Measurements from ENCODE around the gene MACROD2.
"Not testable (repeated sequence)": the region's sequence is repeated elsewhere in the genome, so short reads cannot be mapped to it uniquely, and the experiment has no call there.

Gene MACROD2

DNA sequence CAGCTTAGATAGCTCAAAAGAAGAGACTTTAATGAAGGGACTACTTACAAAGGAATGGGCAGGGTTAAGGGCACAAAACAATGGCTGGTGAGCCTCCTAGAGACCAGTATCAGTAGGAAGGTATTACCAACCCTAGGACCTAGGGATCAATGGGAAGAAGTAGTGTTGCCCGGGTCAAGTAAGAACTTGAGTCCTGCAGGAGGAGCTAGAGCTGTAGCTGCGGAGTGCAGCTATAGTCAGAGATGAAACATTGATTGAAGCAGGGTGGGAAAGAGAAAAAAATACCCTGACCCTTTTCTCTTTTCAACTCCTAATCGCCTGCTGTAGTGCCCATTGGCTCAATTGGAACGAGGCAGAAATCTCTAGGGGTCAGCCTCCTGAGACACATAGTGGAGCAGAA, 198.1 kb downstream of the MACROD2 start:
- no peak for DNase-seq (ENCODE audit: low read depth)

DNA sequence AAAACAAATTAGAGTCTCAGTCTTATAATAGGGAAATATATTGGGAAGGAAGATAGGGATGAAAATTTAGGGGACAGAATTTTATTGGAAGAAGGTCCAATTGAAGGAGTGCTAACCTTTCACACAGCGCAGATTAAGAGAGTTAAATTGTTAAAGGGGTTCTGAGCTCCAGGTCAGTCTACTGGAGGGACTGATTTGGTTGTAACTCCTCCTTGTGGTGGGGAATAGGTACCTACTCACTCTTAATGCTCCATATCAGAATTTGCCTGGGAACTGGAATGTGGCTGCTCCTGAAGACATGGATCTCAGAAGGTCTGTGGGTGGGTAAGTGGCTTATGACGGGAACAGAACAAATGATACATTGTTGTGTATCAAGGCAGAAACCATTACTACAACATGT, 198.6 kb downstream of the MACROD2 start:
- DNase-seq (ENCODE audit: low read depth) = no peak

DNA sequence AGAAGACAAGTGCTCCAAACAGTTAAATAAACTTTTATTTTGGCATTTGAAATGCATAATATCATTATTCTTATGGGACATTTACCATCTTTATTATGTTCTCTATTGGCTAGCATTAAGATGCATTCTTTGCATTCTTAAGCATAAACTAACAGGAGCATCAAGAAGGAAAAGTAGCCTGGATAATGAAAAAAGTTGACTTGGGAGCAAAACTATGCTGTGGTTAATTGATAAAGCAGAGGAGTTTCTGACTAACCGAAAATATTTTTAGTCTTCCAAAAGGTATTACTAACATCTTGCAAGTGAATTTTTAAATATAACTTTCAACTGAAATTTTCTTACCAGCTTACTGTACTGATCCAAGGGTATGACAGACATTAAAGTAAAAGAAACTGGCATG, 201.8 kb downstream of the MACROD2 start:
- no peak for DNase-seq (ENCODE audit: low read depth)

DNA sequence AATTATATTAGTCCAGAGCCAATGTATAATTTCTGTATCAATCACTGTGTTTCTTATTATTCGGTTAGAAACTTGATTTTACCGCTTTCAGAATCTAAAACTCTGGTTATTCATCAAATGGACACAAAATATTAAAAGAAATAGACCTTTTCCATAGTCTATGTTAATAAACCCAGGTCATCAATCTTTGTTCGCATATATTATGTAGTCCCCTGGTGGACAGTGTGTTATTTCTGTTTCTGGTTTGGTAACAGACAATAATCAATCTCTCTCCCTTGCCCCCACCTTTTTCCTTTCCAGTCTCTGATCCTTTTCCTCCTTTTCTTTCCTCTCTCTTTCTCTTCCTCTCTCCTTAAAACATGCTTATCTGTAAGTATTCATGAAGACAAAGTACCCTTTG, 203.1 kb downstream of the MACROD2 start:
- no peak for DNase-seq (ENCODE audit: low read depth)

DNA sequence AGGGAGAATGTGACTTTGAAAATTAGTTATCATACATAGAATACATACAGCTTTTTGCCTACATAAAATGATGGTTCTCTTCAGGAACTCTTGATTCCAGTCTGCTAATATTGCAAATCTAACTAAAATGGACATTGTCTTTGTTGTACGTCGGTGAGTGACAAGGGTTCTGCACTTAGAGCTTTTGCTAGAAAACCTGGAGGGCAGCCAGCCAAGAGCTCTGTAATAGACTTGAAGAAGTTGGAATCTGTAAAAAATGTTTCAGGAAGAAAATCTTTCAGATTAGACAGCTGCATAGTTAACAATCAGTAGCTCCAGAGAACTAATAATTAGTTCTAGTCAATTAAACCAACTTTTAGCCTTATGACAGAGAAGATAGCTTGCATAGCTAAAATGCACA, 203.8 kb downstream of the MACROD2 start:
- no peak for DNase-seq (ENCODE audit: low read depth)

DNA sequence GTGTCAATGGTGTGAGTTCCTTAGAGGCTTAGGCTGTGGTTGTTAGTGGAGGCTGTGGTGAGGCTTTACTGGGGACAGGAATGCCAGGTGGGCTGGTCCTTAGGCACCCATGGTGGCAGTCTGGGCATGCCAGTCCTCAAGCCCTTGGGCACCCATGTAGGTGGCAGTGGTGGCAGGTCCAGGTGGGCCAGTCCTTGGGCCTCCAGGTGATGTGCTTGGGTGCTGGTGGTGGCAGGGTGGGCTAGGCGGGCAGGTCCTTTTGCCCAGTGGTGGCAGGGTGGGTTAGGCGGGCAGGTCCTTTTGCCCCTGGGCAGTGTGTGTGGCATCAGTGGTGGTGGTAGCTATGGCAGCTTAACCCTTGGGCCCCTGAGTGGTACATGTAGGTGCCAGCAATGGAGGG, 208.3 kb downstream of the MACROD2 start:
- no peak for DNase-seq (ENCODE audit: low read depth)

DNA sequence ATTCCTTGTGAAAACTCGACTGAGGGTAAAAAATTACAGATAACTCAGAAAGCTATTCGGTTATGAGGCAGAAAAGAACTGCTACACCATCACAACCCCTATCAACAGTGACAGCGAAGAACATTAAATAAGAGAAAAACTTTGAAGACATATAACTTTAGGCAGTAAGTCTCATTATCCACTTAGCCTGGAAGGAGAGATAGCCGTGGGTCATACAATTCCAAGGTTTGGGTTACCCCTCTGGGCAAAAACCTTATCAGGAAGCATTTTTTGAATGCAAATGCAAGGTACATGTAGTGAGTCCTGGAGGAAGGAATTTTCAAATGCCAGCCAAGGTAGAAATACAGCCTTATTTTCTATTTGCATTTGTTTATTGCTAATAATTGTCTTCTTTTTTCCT, 212.3 kb downstream of the MACROD2 start:
- no peak for DNase-seq (ENCODE audit: low read depth)

DNA sequence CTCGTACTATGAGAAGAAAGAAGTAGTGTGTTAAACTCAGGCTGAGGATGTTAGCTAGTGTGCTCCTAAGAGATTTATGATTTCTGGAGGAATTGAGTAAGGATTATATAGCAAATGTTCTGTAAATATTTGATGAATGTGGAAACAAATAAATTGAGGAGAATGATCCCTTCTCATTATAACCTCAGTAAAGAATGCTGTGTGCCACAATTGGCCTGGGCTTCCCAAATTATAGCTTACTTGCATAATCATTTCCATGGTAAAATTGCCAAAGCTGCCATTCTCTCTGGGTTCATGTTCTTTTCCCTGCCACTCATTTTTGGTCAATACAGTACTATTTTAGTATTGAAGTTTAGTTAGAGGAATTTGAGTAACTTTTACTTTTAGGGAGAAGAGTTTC, 213.6 kb downstream of the MACROD2 start:
- no peak for DNase-seq (ENCODE audit: low read depth)

DNA sequence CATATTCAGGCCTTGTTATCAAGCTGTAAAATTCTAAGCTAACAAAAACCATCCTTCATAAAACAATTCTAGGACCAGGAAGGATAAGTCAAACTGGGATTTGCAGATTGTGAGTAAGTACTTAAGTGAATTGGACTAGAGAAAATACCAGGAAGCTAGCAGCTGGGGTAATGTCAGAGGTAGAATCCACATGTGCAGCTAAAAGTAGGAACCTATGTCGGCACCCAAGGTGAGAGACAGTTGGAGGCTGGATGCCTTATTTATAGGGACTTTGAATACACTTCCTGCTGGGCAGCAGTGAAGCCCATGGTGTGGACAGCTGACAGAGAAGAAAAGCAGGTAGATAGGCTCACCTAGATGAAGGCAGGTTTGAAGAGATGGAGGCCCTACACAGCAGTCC, 214.8 kb downstream of the MACROD2 start:
- no peak for DNase-seq (ENCODE audit: low read depth)

DNA sequence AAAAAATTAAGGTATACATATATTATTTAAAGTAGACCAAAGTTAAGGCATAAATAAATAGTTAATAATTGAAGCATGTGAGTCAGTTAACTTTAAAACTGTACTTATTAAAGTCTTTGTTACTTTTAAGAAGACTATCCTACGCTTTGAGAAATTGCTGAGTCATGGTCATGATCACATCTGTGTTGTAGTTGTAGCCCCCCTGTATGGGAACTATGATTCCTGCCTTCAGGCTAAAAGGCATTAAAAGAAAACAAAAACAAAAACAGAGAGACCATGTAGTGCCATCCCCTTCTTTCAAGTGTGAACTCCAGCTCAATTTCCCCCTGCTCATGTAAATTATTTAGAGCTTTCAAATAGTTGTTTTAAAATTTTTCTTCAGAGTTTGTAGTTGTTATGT, 218.7 kb downstream of the MACROD2 start:
- DNase-seq (ENCODE audit: low read depth) = no peak

DNA sequence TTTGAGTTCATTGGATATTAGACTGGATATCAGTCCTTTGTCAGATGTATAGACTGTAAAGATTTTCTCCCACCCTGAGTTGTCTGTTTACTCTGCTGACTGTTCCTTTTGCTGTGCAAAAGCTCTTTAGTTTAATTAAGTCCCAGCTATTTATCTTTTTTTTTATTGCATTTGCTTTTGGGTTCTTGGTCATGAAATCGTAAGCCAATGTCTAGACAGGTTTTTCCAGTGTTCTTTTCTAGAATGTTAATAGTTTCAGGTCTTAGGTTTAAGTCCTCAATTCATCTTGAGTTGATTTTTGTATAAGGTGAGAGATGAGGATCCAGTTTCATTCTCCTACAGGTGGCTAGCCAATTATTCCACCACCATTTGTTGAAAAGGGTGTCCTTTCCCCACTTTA, 220.6 kb downstream of the MACROD2 start:
- not testable (repeated sequence) for DNase-seq (ENCODE audit: low read depth)

DNA sequence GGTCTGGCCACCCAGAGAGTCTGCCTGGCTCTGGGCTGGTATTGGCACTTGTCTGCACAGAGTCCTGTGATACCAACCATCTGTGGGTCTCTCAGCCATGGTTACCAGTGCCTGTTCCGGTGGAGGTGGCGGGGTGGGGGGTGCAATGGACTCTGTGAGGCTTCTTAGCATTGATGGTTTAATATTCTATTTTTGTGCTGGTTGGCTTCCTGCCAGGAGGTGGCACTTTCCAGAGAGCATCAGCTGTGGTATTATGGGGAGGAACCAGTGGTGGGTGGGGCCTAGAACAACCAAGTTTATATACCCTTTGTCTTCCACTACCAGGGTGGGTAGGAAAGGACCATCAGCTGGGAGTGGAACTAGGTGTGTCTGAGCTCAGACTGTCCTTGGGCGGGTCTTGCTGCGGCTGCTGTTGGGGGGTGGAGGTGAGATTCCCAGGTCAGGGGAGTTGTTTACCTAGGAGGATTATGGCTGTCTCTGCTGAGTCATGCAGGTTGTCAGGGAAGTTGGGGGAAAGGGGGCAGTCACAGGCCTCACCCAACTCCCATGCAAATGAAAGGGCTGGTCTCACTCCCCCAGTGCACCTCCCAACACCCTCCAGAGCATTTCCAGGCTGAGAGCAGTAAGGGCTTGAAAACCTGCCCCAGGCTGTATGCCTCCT, 224.6 kb downstream of the MACROD2 start:
- DNase-seq (ENCODE audit: low read depth) = no peak

DNA sequence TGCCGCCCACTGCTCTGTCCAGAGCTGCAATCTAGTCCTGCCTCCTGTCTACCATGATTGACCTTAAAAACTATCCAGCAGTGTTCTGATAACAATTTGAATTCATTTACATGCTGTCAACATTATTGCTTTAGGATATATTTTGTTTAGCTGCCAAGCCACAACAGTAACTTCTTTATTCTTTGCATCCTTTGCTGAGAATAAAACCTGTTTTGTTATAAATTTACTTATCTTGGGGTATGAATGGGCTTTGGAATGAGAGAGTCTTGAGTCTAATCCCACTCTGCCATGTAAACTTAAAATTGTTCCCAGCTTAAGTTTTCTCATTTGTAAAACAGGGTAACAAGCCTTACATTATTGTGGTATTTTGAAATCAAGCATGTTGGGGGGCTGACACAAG, 225.7 kb downstream of the MACROD2 start:
- DNase-seq (ENCODE audit: low read depth) = no peak

DNA sequence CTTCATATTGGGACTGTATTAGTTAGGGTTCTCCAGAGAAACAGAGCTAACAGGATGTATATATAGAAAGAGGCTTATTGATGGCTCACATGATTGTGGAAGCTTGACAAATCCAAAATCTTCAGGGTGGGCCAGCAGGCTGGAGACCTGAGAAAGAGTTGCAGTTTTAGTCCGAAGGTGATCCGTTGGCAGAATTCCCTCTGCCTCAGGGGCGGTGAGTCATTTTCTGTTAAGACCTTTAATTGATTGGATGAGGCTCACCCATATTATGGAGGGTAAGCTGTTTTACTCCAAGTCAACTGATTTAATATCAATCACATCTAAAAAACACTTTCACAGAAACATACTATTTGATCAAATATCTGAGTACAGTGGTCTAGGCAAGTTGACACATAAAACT, 228.5 kb downstream of the MACROD2 start:
- no peak for DNase-seq (ENCODE audit: low read depth)

DNA sequence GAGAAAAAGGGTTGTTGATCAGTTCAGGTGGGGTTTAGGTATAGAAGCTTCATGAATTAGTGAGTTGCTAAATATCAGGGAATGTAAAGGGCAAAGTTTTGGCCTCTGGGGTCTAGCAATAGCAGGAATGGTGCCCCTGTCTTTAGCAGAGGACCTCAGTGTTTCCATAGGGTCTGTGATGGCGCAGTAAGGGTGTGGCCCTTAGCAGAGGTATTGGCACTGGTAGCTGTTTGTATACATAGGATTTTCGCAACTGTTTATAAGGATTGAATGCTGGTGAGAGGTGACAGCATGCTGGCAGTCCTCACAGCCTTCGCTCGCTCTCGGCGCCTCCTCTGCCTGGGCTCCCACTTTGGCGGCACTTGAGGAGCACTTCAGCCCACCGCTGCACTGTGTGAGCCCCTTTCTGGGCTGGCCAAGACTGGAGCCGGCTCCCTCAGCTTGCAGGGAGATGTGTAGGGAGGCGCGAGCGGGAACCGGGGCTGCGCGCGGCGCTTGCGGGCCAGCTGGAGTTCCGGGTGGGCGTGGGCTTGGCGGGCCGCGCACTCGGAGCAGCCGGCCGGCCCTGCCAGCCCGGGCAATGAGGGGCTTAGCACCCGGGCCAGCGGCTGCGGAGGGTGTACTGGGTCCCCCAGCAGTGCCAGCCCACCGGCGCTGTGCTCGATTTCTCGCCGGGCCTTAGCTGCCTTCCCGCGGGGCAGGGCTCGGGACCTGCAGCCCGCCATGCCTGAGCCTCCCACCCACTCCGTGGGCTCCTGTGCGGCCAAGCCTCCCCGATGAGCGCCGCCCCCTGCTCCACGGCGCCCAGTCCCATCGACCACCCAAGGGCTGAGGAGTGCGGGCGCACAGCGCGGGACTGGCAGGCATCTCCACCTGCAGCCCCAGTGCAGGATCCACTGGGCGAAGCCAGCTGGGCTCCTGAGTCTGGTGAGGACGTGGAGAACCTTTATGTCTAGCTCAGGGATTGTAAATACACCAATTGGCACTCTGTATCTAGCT, 231.0 kb downstream of the MACROD2 start:
- not testable (repeated sequence) for DNase-seq (ENCODE audit: low read depth)

DNA sequence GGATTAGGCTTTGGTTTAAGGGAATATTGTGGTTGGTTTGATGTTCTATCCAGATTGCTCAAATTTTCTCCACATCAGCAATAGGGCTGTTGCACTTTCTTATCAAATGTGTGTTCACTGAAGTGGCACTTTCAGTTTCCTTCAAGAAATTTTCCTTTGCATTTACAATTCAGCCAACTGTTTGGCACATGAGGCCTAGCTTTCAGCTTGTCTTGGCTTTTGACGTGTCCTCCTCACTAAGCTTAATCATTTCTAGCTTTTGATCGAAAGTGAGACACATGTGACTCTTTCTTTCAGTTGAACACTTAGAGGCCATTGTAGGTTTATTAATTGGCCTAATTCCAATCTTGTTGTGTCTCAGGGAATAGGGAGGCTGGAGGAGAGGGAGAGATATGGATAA, 237.3 kb downstream of the MACROD2 start:
- DNase-seq (ENCODE audit: low read depth) = no peak

DNA sequence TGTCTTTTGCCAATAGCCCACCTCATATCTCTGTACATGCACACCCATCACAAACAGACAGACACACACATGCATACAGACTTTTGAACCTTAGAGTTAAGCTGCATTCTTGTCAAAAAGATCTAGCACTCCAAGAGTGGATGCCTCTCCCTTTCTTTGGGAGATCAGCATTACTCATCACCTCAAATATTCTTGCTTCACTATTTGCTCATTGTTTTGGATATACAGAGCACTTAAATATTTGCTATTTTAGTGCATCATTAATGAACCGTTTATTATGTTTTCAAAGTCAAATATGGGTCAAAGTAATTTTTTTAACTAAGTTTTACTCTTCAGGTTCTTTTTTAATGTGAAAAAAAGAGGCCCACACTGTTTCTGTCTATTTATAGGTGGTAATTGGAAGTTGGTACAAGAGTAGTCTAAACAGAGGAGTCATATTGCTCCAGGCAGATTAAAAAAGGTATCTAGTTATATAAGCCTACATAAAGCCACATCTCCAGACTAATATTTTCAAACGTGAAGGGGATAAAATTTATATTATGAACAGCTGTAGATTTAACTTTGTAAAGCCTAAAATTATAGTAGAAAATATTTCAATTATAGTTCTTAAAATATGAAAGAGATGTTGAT, 239.5 kb downstream of the MACROD2 start:
- DNase-seq (ENCODE audit: low read depth) = peak; percentile 25

DNA sequence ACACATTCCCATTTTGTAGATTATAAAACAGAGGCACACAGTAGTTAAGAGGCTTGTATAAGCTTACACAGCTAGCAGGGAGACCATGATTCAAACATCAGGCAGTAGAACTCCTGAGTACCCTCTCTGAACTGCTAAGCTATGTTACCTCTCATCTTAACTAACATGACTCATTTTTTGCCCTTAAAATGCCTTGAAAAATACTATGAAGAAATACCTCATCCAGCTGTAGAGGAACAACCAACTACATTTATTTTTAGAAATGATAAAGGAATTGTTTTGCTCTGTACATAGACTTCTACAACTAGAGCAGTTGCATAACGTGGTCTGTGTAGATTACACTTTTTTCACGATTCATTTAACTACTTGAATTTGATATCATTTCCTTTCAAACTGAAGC, 240.0 kb downstream of the MACROD2 start:
- DNase-seq (ENCODE audit: low read depth) = no peak

DNA sequence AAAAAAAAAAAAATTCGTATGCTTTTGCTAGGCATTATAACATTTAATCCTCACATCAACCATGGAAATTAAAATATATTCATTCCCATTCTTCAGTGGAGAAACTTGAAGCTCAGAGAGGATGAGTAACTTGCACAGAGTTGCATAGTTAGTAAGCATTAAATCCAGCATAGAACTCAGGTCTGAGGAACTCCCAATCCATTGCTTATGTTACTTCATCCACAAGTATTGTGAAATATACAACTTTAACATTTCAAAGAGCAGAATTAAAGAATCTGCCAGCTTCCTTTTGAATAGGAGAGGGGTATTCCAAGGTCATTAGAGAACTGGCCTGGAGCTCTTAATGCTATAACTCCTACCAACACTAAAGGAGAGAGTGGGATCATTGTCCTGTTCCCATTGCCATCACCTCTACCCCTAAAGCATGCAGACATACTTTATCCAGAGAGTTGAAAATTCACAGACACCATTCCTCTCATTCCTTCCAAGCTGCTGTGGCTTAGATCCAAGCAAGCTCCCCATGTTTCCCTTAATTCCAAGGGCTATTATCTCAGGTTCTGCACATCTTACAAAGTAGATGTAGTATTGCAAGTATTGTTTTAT, 250.2 kb downstream of the MACROD2 start:
- DNase-seq (ENCODE audit: low read depth) = no peak

DNA sequence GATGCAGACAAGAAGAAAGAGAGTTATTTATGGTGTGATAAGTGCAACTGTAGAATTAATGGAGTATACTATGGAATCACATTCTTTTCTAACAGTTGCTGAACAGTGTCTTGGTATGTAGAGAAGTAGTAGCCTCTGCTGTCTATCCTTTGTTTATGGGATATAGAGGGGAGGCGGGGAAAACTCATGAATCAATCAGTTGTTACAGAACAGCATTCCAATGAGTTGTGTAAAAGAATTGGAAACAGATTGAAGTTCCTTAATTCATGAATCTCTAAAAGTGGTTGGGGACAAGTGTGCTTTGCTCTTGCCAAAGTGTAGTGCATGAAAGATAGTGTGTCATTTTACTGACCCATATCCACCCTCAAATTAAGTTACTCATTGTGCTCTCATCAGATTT, 264.4 kb downstream of the MACROD2 start:
- DNase-seq (ENCODE audit: low read depth) = no peak

DNA sequence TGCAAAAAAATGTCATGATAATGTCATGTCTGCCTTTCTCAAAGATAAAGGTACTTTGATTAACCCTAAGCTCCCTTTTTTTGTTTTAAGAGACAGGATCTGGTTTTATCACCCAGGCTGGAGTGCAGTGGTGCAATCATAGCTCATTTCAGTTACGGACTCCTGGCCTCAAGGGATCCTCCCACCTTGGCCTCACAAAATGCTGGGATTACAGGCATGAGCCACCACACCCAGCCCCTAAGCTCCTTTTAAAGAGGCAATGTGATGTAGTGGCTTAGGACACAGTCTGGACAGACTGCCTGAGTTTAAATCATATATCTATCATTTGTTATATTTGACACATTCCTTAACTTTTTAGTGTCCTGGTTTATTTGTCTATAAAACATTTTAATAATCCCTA, 265.1 kb downstream of the MACROD2 start:
- no peak for DNase-seq (ENCODE audit: low read depth)

DNA sequence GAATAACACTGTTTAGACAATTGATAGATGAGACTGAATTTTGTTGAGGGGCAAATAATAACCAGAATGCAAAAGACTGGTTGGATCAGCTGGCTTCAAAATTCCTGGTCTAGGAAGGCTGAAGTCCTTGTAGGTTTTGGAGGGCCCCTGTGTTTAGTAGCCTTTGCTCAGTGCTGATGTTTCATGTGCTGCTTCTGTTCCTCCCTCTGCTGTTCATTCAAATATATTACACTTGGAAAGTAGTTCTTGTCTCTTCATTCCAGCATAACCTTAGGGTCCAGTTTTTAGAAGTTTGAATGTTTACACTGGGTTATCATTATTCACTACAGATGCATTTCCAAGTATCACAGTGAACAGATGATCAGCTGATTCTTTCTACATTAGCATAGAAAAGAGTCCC, 269.6 kb downstream of the MACROD2 start:
- no peak for DNase-seq (ENCODE audit: low read depth)

DNA sequence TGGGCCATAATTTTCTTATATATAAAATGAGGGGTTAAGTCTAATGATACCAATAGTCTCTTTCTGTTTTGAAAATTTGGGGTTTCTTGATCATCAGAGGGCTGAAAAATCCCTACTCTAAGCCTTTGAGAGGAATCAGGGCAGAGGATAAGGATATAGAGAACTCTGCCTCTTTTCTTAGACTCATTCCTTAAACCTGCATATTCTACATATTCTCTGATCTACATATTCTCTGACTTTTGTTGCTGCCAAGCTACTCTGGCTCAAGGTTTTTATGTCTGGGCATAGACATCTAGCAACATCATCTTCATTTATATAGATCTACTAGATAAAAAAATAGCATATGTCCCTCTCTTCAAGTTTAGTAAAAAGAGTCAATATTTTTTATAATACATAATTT, 270.9 kb downstream of the MACROD2 start:
- DNase-seq (ENCODE audit: low read depth) = no peak

Measured in GM04504 (cell line).